ENCODE measurements around the gene RASSF9. TPM values are rescaled to one million over a fixed set of nuclear protein-coding genes. Genes with fewer than 3 reads are reported as not detected.

RASSF9 gene
- total RNA-seq, 3 donors from 2014 or later: 2.2 to 2.9 (median 2.9) TPM

GRCh38 chr12:85866986-85867776, 31.0 kb upstream of the RASSF9 start:
- H3K9me3 ChIP-seq: no peaks in the 10 kb centered on the region
- intact Hi-C loops (cut with DNase I; ENCODE audit: low total_unique reads): no loop called here
- no peak for DNase-seq (ENCODE audit: low spot score in 2 of 2)

GRCh38 chr12:85865890-85866289, 29.7 kb upstream of the RASSF9 start:
- Histone ChIP-seq H3K36me3 (no peaks in the 10 kb centered on the region), H3K27ac (no peak overlapping the region), H3K4me1 (no peaks in the 10 kb centered on the region), H3K9me3 (no peaks in the 10 kb centered on the region), H3K27me3 (no peaks in the 10 kb centered on the region), H3K4me3 (no peak overlapping the region)
- intact Hi-C loops (cut with DNase I; ENCODE audit: low total_unique reads): no loop called here
- TF ChIP-seq POLR2AphosphoS5 (IDR thresholded peaks at IDR 0.05) (no peak), POLR2A (IDR thresholded peaks at IDR 0.05) (no peak)
- no peak for DNase-seq (ENCODE audit: low spot score in 2 of 2)

More at GRCh38 chr12:85866986-85867776, 31.0 kb upstream of the RASSF9 start:
- Histone ChIP-seq H3K4me1 (no peaks in the 10 kb centered on the region), H3K27ac (no peak overlapping the region), H3K36me3 (no peaks in the 10 kb centered on the region), H3K4me3 (peak overlapping the region in 2 of 3 donors; percentile 1 to 8), H3K27me3 (no peaks in the 10 kb centered on the region)
- no peak for TF ChIP-seq POLR2A (IDR thresholded peaks at IDR 0.05)
- TF ChIP-seq POLR2AphosphoS5 (IDR thresholded peaks at IDR 0.05): no peak
- peak; percentile 39 to 87 (median 73) for TF ChIP-seq CTCF (IDR thresholded peaks at IDR 0.05)

- TF ChIP-seq CTCF (IDR thresholded peaks at IDR 0.05): no peak
- no peak for TF ChIP-seq POLR2A (IDR thresholded peaks at IDR 0.05)
- TF ChIP-seq POLR2AphosphoS5 (IDR thresholded peaks at IDR 0.05): no peak
- H3K27ac ChIP-seq: no peak overlapping the region
- intact Hi-C loops (cut with DNase I; ENCODE audit: low total_unique reads): no loop called here
- DNase-seq (ENCODE audit: low spot score in 2 of 2): no peak
- H3K36me3 ChIP-seq: no peaks in the 10 kb centered on the region
- H3K9me3 ChIP-seq: no peaks in the 10 kb centered on the region
- no peaks in the 10 kb centered on the region for H3K4me1 ChIP-seq
- H3K27me3 ChIP-seq: no peaks in the 10 kb centered on the region
- H3K4me3 ChIP-seq: no peak overlapping the region
Measured at GRCh38 chr12:85856966-85857365, 20.8 kb upstream of the RASSF9 start.

- intact Hi-C loops (cut with DNase I; ENCODE audit: low total_unique reads): no loop called here
- TF ChIP-seq CTCF (IDR thresholded peaks at IDR 0.05) (no peak), POLR2AphosphoS5 (IDR thresholded peaks at IDR 0.05) (no peak), POLR2A (IDR thresholded peaks at IDR 0.05) (no peak)
- no peak for DNase-seq (ENCODE audit: low spot score in 2 of 2)
- H3K27me3 ChIP-seq: no peaks in the 10 kb centered on the region
- no peaks in the 10 kb centered on the region for H3K9me3 ChIP-seq
- no peak overlapping the region for H3K27ac ChIP-seq
- no peaks in the 10 kb centered on the region for H3K36me3 ChIP-seq
- H3K4me3 ChIP-seq: no peak overlapping the region
- H3K4me1 ChIP-seq: no peaks in the 10 kb centered on the region
Measured at GRCh38 chr12:85855305-85855704, 19.1 kb upstream of the RASSF9 start.

- no peaks in the 10 kb centered on the region for H3K9me3 ChIP-seq
- no peak for TF ChIP-seq CTCF (IDR thresholded peaks at IDR 0.05)
- TF ChIP-seq POLR2A (IDR thresholded peaks at IDR 0.05): no peak
- TF ChIP-seq POLR2AphosphoS5 (IDR thresholded peaks at IDR 0.05): no peak
- no peaks in the 10 kb centered on the region for H3K4me1 ChIP-seq
- H3K27me3 ChIP-seq: no peaks in the 10 kb centered on the region
- no peak overlapping the region for H3K4me3 ChIP-seq
- intact Hi-C loops (cut with DNase I; ENCODE audit: low total_unique reads): no loop called here
- no peak for DNase-seq (ENCODE audit: low spot score in 2 of 2)
- no peaks in the 10 kb centered on the region for H3K36me3 ChIP-seq
- H3K27ac ChIP-seq: no peak overlapping the region
Measured at GRCh38 chr12:85849344-85849743, 13.1 kb upstream of the RASSF9 start.

Measured in breast epithelium (tissue), 4 donors.